ENCODE results near the gene CLIP2.
A peak's percentile ranks its signal among the peaks of the same experiment; 100 is the strongest.
"Not testable (repeated sequence)": the region's sequence is repeated elsewhere in the genome, so short reads cannot be mapped to it uniquely, and the experiment has no call there.

GRCh38 chr7:74394601-74395000 lies 105.4 kb downstream of the CLIP2 start:
- peak; percentile 36 for TF ChIP-seq CTCF (conservative IDR thresholded peaks at IDR 0.05; ENCODE audit: low read length)
- not testable (repeated sequence) for TF ChIP-seq EZH2phosphoT487 (IDR thresholded peaks at IDR 0.05; ENCODE audit: borderline replicate concordance)

Measured in Loucy (cell line).